ENCODE data around the gene MLXIP. TPM values are rescaled to one million over a fixed set of nuclear protein-coding genes. Genes with fewer than 3 reads are reported as not detected.

MLXIP gene
- total and polyA plus RNA-seq, 2 of the 8 experiments (the other 6 are each of a cell fraction or from before 2014, with no cell fraction given) = 5.5 to 40.5 TPM

DNA sequence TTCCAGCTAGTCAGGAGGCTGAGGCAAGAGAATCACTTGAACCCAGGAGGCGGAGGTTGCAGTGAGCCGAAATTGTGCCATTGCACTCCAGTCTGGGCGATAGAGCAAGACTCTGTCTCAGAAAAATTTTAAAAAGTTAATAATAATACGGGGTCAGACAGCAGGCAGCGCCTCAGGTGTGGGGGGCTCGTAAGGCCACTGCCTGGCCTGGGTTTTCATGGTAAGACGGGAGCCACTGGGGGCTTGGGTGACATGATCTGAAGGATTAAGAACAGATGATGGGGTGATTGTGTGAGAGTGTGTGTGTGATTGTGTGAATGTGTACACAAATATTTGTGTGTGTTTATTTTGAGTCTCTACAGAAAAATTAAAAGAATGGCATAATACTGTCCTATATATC, 33.3 kb upstream of the MLXIP start:
- Histone ChIP-seq H3K56ac (replicated peaks; ENCODE audit: insufficient read length, low read depth, low read length) (no peak overlapping the region), H2BK20ac (ENCODE audit: low read length) (no peak overlapping the region), H4K8ac (ENCODE audit: extremely low read depth, insufficient read depth, low read length) (no peak overlapping the region), H3K4ac (replicated peaks; ENCODE audit: insufficient read length, low read depth, low read length) (no peak overlapping the region), H3K79me1 (ENCODE audit: low read depth, low read length) (no peaks in the 10 kb centered on the region), H3K79me2 (ENCODE audit: control insufficient read depth in 1 of 2, insufficient read depth in 2 of 2, low read length in 2 of 2) (no peaks in the 10 kb centered on the region), H3K36me3 (ENCODE audit: control insufficient read depth in 2 of 4, insufficient read depth in 4 of 4, low read length in 3 of 4) (peaks cover 6 to 29% (median 16%) of the 10 kb centered on the region in 4 experiments), H3K4me2 (ENCODE audit: insufficient read depth in 1 of 2, low read depth in 2 of 2, low read length in 2 of 2) (no peak overlapping the region), H3K4me3 (ENCODE audit: extremely low read depth in 1 of 4, insufficient read depth in 2 of 4, low read depth in 3 of 4, low read length in 4 of 4) (no peak overlapping the region), H3K23me2 (ENCODE audit: low read depth, low read length) (no peaks in the 10 kb centered on the region), H4K20me1 (replicated peaks in 1 of 2; ENCODE audit: control insufficient read depth in 1 of 2, insufficient read depth in 2 of 2, low read length in 2 of 2) (peaks cover 0 to 5% of the 10 kb centered on the region in 2 experiments), H2BK12ac (ENCODE audit: low read depth, low read length) (no peak overlapping the region), H3K14ac (ENCODE audit: insufficient read length) (no peak overlapping the region), H2BK15ac (ENCODE audit: low read length) (no peak overlapping the region), H2BK5ac (ENCODE audit: low read depth, low read length) (no peak overlapping the region), H3K27me3 (replicated peaks in 1 of 4; ENCODE audit: control insufficient read depth in 3 of 4, extremely low read depth in 1 of 4, insufficient read depth in 3 of 4, low read length in 3 of 4) (no peaks in the 10 kb centered on the region), H2AFZ (ENCODE audit: low read length) (no peak overlapping the region), H4K5ac (ENCODE audit: insufficient read length, low read depth, low read length) (no peak overlapping the region), H4K91ac (replicated peaks; ENCODE audit: insufficient read length, low read length) (no peak overlapping the region), H3K9ac (replicated peaks in 1 of 4; ENCODE audit: extremely low read depth in 1 of 4, low read depth in 3 of 4, low read length in 3 of 4) (no peak overlapping the region), H3K27ac (ENCODE audit: low read depth, low read length) (no peak overlapping the region), H2BK120ac (replicated peaks; ENCODE audit: low read depth, low read length) (no peak overlapping the region), H3K23ac (ENCODE audit: insufficient read length) (no peak overlapping the region), H3K4me1 (replicated peaks in 1 of 4; ENCODE audit: control insufficient read depth in 3 of 4, insufficient read depth in 4 of 4, low read length in 3 of 4) (no peaks in the 10 kb centered on the region), H2AK5ac (ENCODE audit: low read depth, low read length) (no peak overlapping the region), H3K9me3 (ENCODE audit: insufficient read depth in 2 of 2, low read depth in 1 of 2, low read length in 1 of 2) (peaks cover 8 to 16% of the 10 kb centered on the region in 2 experiments; a peak in 3 of 4 replicates), H3K18ac (ENCODE audit: extremely low read depth, low read length) (no peak overlapping the region)
- ChIA-PET POLR2A (ENCODE audit: partially characterized antibody) (no interaction called here), CTCF (ENCODE audit: partially characterized antibody) (interaction anchor here (1.4 to 1.5 kb wide), 3 partner anchors 9 to 14 kb away, joined by 4 to 7 read pairs (median 5); no protein-coding TSS in a partner anchor)
- DNase-seq (ENCODE audit: low read depth in 1 of 2, low spot score in 2 of 2) = no peak
- peak; percentile 72; the same call in 1 of the 2 replicates for TF ChIP-seq CBX5 (IDR thresholded peaks at IDR 0.05; ENCODE audit: low read depth, low read length)
- no peak for TF ChIP-seq HDAC6 (IDR thresholded peaks at IDR 0.05; ENCODE audit: low read depth, low read length)
- WGBS, 2 experiments (ENCODE audit: extremely low coverage in 1 of 2, insufficient coverage in 1 of 2, insufficient read length in 1 of 2, insufficient replicate concordance in 2 of 2, low coverage in 1 of 2, low lambda C conversion rate in 2 of 2, missing lambda C conversion rate in 1 of 2) = 95% methylated on average over 7 of the region's 7 CpGs; no CpG with 5 or more reads in 1 of the 2 experiments
- no peak for FAIRE-seq
